ENCODE results near the gene CEP44.
A peak's percentile ranks its signal among the peaks of the same experiment; 100 is the strongest.
"Not testable (repeated sequence)": the region's sequence is repeated elsewhere in the genome, so short reads cannot be mapped to it uniquely, and the experiment has no call there.

CEP44 gene

DNA sequence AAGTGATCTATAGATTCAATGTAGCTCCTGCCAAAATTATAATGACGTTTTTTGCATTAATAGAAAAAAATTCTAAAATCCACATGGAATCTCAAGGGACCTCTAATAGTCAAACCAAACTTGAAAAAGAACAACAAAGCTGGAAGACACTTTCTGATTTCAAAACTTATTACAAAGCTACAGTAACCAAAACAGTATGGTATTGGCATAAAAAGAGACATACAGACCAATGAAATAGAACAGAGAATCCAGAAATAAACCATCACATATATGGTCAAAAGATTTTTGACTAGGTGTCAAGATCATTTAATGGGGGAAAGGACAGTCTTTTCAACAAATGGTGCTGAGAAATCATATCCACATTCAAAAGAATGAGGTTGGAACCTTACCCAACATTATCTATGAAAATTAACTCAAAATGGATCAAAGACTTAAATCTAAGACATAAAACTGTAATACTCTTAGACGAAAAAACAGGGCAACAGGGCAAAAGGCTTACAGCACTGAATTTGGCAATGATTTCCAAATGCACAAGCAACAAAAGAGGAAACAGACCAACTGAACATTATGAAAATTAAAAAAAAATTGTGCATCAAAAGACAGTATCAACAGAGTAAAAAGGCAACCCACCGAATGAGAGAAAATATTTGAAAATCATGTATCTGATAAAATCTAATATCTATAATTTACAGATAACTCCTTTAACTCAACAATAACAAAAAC lies 4.1 kb upstream of the CEP44 start:
- DNase-seq = no peak

DNA sequence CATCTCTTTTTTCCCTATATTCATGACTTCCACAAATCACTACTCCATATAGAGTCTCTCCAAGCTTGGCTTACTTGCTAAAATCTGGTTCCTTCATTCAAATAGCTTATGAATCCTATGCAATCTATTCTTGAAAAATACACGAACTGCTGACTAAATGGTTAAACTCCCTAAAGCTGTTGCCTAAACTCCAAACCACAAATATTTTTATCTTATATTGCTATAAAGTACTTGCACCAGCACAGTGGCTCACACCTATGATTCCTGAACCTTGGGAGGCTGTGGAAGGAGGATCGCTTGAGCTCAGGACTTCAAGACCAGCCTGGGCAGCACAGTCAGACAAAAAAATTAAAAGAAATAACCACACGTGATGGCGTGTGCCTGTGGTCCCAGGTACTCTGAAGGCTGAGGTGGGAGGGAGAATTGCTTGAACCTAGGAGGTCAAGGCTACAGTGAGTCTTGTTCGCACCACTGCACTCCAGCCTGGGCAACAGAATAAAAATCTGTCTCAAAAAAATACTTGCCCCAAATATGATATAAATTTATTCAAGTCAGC lies 2.5 kb upstream of the CEP44 start:
- no peak for DNase-seq

DNA sequence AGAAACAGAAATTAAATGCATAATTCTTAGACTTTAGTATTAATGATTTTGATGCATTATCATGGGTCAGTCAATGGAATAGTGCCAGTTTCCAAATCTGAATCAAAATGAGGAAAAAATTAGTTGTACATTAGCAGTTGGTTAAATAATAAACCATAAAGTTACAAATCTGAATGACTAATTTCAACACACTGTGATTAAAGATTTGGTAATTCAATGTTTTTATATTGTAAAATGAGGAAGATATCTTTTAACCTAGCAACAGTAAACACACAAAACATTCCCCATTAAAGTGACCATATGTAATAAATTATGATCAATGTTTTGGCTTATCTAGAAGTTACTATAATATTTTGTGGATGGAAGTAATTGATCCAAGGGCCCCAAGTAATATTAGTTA lies 1.8 kb upstream of the CEP44 start:
- DNase-seq = no peak

DNA sequence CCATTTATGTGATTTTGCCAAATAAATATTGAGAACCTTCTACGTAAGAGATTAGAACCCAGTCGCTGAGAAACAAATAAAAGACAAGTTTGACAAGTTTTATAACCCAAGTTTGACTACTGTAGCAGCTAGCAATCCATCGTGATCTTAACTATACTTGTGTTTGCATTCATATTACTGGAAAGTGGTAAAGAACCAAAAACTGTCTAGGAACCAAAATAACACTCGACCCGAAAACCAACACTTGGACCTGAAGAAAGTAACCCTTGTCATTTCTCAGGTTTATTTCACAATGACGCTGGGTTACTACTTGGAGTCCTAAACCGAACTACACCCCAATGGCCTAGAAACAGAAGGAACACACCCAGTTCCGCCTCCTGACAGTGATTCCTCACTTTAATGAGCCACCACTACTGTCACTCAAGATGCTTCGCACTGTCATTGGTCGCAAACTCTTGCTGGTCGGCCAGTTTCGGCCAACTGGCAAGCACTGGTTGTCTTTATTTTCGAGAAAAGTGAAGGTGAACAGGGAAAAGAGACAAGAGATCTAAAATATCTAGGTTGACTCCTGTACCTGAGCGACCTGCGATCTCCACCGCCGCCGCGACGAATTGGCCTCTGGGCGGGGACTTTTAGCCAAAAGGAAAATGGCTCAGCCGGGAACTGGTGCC lies 740 bp upstream of the CEP44 start:
- peak; percentile 67 to 78 for DNase-seq

DNA sequence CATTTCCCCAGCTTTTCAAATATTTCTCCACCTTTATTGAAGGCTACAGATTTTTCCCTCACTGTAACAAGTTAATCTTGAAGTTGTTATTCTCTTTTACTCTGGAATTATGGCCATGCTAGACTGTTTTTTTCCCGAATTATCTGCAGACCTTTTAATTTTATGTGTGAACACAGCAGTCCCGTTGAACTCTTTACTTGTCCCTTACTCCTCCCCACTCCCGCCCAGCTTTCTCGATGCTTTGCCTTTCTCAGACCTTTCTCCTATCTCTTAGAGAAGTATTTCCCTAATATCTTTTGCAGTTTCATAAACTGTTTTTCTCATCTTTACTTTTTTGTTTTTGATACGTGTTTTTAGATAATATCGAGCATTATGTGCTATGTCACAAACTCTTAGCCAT lies 776 bp downstream of the CEP44 start:
- no peak for DNase-seq

DNA sequence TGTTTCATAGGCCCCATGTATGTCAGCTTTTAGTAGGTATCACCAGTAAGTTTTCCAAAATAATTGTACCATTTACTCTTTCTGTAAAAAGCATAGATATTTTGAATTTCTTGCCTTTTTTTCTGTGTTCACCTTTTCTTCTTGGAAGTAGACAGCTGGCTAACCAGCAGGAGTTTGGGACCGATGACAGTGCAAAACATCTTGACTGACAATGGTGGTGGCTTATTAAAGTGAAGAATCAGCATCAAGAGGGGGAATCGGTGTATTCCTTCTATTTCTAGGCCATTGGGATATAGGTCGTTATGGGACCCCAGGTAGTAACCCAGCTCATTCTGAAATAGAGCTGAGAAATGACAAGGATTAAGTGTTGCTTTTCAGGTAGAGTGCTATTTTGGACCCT lies 3.2 kb downstream of the CEP44 start:
- no peak for DNase-seq

DNA sequence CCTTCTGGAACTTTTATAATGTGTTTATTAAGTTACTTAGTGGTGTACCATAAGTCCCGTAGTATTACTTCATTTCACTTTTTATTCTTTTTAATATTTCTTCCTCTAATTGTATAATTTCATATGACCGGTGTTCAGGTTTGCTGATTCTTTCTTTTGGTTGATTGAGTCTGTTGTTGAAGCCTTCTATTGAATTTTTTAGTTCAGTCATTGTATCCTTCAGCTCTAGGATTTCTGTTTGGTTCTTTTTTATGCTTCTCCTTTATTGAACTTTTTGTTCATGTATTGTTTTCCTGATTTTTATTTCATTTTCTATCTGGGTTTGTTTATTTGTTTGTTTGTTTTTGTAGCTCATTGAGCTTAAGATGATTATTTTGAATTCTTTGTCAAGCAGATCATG lies 8.8 kb downstream of the CEP44 start:
- no peak for DNase-seq

DNA sequence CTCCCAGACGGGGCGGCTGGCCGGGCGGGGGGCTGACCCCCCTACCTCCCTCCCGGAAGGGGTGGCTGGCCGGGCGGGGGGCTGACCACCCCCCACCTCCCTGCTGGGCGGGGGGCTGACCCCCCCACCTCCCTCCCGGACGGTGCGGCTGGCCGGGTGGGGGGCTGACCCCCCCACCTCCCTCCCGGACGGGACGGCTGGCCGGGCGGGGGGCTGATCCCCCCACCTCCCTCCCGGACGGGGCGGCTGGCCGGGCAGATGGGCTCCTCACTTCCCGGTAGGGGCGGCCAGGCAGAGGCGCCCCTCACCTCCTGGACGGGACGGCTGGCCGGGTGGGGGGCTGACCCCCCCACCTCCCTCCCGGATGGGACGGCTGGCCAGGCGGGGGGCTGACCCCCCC lies 10.9 kb downstream of the CEP44 start:
- not testable (repeated sequence) for DNase-seq

DNA sequence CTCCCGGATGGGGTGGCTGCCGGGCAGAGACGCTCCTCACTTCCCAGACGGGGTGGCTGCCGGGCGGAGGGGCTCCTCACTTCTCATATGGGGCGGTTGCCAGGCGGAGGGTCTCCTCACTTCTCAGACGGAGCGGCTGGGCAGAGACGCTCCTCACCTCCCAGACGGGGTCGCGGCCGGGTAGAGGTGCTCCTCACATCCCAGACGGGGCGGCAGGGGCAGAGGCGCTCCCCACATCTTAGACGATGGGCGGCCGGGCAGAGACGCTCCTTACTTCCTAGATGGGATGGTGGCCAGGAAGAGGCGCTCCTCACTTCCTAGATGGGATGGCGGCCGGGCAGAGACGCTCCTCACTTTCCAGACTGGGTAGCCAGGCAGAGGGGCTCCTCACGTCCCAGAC lies 11.4 kb downstream of the CEP44 start:
- not testable (repeated sequence) for DNase-seq

DNA sequence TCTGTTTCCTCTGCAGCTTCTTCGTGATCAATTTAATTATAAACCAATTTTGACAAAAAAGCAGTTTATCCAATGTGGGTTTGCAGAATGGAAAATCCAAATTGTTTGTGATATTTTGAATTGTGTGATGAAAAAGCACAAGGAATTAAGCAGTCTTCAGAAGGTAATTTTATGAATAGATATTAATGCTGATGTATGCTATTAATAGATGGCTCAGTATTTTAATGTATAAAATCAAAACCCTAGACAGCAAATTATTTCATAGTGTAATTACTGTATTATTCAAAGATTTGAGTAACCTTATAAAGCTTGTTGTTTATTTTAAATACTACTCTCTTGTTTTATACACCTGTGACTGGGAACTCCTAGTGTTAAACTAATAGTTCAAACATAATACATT lies 20.0 kb downstream of the CEP44 start:
- DNase-seq = no peak

DNA sequence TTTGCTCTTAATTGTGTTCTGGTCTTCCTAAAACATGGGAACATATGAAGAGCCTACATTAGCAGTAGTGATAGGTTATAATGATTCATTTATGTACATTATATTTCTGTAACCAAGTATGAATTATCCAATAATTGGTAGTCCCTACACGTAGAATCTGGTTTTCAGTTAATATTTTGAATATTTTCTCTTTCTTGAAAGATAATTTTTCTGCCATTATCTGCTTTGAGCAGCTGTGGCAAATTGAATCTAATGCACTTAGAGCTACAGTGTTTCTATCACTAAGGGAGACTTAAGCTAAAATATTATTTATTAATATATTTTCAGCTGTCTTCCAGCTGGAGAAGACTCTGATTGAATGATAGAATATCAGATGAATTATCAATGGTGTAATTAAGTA lies 21.0 kb downstream of the CEP44 start:
- DNase-seq = no peak

DNA sequence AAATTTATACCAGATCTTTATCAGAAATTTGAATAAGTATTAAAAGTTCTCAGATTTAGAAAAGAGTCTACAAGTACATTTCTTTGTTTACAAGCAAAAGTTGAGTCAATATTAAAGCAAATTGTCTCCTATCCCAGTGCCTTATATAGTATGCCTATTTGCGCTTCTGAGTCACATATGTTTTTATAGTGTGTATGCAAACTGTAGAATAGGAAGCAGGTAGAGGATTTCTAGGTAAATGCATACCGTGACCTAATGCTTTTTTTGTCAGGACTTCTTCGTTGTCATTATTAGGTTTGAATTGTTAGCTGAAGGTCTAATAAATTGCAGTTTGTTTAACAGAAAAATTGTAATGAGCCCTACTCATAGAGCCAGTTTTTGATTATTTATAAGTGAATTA lies 22.2 kb downstream of the CEP44 start:
- no peak for DNase-seq

DNA sequence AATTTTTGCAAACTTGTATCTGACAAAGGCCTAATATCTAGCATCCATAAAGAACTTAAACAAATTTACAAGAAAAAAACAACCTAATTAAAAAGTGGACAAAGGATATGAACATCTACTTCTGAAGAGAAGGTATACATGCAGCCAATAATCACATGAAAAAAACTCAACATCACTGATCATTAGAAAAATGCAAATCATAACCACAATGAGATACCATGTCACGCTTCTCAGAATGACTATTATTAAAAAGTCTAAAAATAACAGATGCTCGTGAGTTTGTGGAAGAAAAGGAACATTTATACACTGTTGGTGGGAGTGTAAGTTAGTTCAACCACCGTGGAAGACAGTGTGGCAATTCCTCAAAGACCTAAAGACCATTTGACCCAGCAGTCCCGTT lies 24.0 kb downstream of the CEP44 start:
- no peak for DNase-seq

DNA sequence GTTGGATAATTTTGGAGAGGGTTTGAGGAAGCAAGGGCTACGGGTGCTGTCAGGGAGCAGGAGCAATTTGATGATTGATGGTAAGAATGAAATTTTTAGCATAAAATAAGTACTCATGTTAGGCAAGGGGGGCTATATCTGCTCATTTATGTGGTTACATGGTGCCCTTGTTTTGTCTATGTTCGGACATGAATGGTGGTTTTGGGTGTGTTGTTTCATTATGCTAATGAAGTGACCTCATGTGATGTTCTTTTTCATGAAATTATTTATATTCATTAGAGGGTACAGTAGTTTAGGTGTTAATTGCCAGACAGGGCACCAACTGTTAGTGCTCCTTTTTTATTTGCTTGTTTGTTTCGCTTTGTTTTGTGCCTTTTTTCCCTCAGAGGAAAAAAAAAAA lies 29.3 kb downstream of the CEP44 start:
- DNase-seq = no peak

DNA sequence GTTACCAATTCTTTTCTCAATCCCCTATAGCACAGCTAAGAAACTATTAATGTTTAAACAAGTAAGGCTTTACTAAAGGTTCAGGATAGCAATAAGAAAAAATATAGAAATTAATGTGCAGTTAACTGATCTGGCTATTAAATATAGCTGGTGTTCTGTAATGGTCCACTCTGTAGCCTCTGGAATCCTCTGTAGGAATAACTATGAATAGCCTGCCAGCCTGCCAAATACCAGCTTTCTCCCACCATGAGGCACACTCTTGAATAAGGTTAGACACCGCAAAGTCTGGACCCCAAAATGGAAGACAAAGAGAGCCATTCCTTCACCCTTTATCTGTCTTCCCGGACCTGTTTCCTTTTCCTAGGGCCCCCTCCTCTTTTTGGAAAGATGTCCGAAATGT lies 30.6 kb downstream of the CEP44 start:
- DNase-seq = no peak

DNA sequence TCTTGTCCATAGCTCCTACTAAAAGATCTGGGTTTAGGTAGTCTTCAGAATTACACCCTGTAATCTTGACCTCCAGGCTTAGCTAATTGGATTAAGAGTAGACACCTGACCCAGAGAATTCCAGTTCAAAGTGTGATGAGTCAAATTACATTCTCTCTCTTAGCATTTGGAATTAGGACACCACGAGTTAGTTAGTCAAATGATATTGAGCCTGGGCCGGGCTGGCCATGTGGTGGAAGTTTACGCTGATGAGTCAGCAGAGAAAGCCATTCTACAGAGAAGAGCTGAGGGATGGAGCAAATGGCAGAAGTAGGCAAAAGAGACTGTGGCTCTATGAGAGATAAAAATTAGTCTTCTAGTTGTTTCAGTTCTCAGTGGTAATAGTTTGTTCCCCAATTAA lies 31.1 kb downstream of the CEP44 start:
- no peak for DNase-seq

DNA sequence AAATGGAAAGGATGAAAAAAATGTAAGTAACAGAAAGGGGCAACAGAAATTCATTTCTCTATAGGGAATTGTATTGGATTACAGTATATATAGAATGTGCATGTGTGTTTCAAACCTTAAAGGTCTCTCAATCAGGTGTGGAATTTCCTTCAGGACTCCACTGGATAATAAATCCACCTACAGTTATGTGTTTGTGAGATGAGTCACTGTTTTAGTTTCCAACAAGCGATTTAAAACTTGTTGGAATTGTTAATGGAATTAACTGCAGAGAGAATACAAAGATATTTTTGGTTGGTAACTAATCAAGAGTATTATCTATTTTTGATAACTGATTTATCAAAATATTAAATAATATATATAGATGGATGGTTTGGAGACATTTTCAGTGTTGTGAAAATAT lies 32.8 kb downstream of the CEP44 start:
- no peak for DNase-seq

DNA sequence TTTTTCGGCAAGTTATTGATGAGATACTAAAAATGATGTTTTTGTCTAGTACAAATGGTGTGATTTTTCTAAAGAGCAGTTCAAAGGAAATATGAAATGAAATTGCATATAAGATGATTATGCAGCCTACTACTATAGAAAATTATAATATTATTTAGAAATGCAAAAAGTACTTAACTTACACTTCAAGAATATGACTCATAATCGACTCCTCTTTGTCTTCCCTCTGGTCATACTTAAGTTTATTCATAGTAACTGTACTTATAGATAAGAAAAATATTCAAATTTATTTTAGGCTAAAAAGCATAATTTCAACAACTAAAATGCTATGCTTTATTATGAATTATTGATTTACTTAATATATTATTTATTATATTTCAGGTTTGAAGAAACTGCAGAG lies 33.2 kb downstream of the CEP44 start:
- DNase-seq = no peak

DNA sequence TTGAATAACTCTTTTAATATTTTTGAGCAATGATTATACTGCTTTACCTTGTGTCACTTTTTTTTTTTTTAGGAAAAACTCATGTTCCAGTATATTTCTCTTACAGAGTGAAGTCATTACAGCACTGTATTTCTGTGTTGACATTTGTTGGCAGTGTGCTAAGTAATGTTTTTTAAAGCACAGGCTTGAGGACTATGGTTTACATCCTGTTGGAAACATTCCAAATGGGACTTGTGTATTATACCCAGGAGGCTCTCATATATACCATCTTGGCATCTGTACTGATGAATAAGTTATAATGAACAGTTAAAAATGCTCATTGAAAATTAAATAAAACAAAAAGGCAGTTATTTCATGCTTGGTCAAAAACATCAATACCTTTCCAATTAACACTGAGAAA lies 33.8 kb downstream of the CEP44 start:
- no peak for DNase-seq

DNA sequence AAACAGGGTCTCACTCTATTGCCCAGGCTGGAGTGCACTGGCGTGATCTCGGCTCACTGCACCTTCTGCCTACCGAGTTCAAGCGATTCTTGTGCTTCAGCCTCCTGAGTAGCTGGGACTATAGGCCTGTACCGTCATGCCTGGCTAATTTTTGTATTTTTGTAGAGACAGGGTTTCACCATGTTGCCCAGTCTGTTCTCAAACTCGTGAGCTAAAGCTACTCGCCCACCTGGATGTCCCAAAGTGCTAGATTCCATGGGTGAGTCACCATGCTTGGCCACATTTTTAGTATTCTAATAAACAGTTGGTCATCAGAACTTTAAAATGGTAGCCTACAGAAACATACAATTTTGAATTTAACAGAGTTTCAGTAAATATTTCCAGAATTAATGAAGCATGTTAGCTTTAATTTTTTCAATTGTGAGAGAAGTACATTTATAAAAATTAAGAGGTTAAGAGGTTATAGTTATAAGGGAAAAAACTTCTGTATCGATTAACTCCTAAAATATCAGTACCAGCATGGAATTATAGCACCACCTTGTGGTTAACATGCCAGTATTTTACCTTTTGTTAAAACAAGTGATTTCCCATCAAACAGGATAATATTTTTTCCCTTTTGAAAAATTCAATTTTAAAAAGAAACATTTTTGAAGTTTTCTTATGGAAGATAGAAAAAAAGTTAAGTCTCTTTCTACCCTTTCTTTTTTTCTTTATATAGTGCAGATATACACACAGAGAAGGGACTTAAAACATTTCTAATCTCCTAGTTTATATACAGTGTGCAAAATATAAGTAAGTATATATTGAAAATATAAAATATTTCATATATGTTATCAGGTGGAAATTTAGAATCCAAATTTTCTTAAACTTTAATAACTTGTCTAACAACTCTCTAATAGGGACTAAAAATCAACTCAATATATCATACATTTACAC lies 35.4 kb downstream of the CEP44 start:
- DNase-seq = no peak

DNA sequence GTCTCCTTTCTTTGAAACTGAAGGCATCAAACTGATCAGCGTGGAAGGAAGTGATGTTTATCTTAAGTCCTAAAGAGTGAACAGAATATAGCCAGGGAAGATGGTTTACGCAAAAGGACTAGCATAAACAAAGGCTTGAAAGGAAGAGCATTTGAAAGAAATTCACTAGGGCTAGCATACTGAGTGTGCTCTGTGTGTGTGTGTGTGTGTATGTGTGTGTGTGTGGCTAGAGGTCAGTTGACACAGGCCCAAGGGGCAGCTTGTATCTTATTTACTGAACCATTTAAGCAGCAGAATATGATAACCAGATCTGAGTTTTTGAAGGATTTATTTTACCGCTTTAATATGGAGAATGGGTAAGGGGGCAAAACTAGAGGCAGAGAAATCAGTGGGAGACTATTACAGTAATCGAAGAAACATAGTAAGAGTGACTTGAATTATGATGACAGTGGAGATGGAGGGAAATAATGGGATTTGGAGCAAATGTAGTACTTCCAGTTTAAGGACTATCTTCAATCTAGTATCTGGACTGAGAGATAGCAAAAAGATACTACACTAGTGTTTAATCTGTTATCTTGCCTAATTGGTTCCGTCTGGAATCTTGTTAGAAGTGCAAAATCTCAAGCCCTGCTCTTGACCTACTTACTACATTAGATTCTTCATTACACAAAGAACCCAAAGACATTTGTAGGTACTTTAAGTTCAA lies 36.9 kb downstream of the CEP44 start:
- no peak for DNase-seq

DNA sequence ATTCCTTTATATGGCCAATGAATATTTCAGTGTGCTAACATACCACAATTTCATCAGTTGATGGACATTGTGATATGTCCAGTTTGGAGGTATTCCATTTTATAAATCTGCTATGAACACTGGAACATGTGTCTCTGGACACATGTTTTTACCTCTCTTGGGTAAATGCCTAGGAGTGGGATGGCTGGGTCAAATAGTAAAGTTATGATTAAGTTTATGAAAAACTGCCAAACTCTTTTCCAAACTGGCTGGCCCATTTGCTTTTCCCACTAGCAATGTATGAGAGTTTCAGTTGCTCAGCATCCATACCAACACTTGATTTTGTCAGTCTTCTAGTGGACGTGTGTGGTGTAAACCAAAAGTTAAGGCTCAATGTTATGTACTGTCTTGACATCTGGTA lies 40.5 kb downstream of the CEP44 start:
- no peak for DNase-seq

DNA sequence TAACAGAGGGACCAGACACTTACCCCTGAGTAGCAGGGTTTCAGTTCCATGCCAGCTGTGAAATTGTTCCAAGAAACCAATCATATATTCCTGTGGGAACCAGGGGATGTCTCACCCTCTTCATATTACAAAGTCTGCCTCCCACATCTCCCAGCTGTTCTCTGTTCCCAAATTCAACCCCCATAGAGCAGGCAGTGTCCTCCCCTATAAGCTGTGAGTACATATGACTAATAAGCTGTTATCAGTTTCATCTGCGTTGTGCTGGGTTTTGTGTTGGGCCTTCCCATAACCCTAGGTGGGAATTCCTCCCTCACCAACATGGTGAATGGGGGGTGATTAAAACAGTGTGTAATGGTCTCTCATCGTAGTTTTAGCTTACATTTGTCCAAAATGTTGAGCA lies 41.0 kb downstream of the CEP44 start:
- DNase-seq = no peak
